Tibial artery (tissue), 4 donors: ENCODE results near the gene NCSTN.

Source experiments
- DNase-seq, 2 donors: peaks; one replicate each; pipeline ENCODE4 v3.0.0-alpha.2; 2019
- H3K27ac ChIP-seq, 2 donors: fragments of 200-600 bp; sonication (generic) in 1 of 2; 1 replicate in 1 of 2; 2 replicates in 1 of 2; pipeline ENCODE4 v1.5.1; 2018 to 2019; ENCODE audit warnings: mild to moderate bottlenecking in 1 of 2
- H3K27me3 ChIP-seq, 2 donors: fragments of 200-600 bp; sonication (generic) in 1 of 2; one replicate each; pipeline versions ENCODE4 v1.5.1 to v1.6.0; 2016 to 2019
- H3K36me3 ChIP-seq, 3 donors: fragments of 200-600 bp; sonication (generic) in 2 of 3; one replicate each; pipeline ENCODE4 v1.5.1; 2016 to 2019; ENCODE audit warnings: mild to moderate bottlenecking in 2 of 3
- H3K4me1 ChIP-seq, 4 donors: fragments of 200-600 bp; sonication (generic) in 2 of 4; 1 replicate in 3 of 4; 2 replicates in 1 of 4; pipeline ENCODE4 v1.5.1; 2016 to 2019
- H3K4me3 ChIP-seq, 2 donors: fragments of 200-600 bp; sonication (generic) in 1 of 2; 1 replicate in 1 of 2; 2 replicates in 1 of 2; pipeline ENCODE4 v1.5.1; 2018 to 2019; ENCODE audit warnings: mild to moderate bottlenecking in 2 of 2
- H3K9me3 ChIP-seq, 3 donors: fragments of 200-600 bp; sonication (generic) in 1 of 3; one replicate each; pipeline ENCODE4 v1.5.1; 2016 to 2019
- CTCF ChIP-seq, 2 experiments: fragments of 200-600 bp in 1 of 2; fragments of 450-650 bp in 1 of 2; IDR thresholded peaks; one replicate each; pipeline ENCODE4 v1.5.1; 2017 to 2019; ENCODE audit warnings: antibody characterized with exemption in 2 of 2, mild to moderate bottlenecking in 1 of 2, moderate library complexity in 1 of 2
- intact Hi-C: fragments of 100-400 bp; cut with DNase I; formaldehyde crosslinking; loops from one replicate; pipeline ENCODE4 v1.15.0; 2023; ENCODE audit warnings: low total_unique reads

NCSTN gene

GRCh38 chr1:160342526-160342925, 657 bp upstream of the NCSTN start:
- DNase-seq: no peak
- no peaks in the 10 kb centered on the region for H3K9me3 ChIP-seq
- TF ChIP-seq CTCF (IDR thresholded peaks at IDR 0.05): no peak
- peak overlapping the region; percentile 75 to 77 for H3K4me3 ChIP-seq
- H3K27me3 ChIP-seq: no peaks in the 10 kb centered on the region
- H3K27ac ChIP-seq: peak overlapping the region; percentile 94 to 95
- intact Hi-C loops: no loop called here
- peaks cover 0 to 33% (median 23%) of the 10 kb centered on the region in 4 donors for H3K4me1 ChIP-seq
- H3K36me3 ChIP-seq: peaks cover 23 to 38% (median 23%) of the 10 kb centered on the region in 3 donors

- DNase-seq: no peak
- Histone ChIP-seq H3K4me1 (peaks cover 0 to 33% (median 23%) of the 10 kb centered on the region in 4 donors), H3K36me3 (peaks cover 9 to 36% (median 15%) of the 10 kb centered on the region in 3 donors), H3K27ac (no peak overlapping the region), H3K27me3 (no peaks in the 10 kb centered on the region), H3K9me3 (no peaks in the 10 kb centered on the region), H3K4me3 (peak overlapping the region; percentile 75 to 77)
- intact Hi-C loops: no loop called here
- TF ChIP-seq CTCF (IDR thresholded peaks at IDR 0.05): no peak
These were observed 1.1 kb downstream of the NCSTN start for GRCh38 chr1:160344241-160344640.

- Histone ChIP-seq H3K4me3 (no peak overlapping the region), H3K27me3 (no peaks in the 10 kb centered on the region), H3K4me1 (peaks cover 0 to 33% (median 23%) of the 10 kb centered on the region in 4 donors), H3K36me3 (peaks cover 9 to 36% (median 15%) of the 10 kb centered on the region in 3 donors), H3K27ac (no peak overlapping the region), H3K9me3 (no peaks in the 10 kb centered on the region)
- intact Hi-C loops: no loop called here
- no peak for TF ChIP-seq CTCF (IDR thresholded peaks at IDR 0.05)
- DNase-seq: no peak
These were observed 1.8 kb downstream of the NCSTN start for GRCh38 chr1:160344936-160345335.

- H3K27ac ChIP-seq: no peak overlapping the region
- intact Hi-C loops: no loop called here
- peaks cover 22 to 48% (median 30%) of the 10 kb centered on the region in 3 donors for H3K36me3 ChIP-seq
- H3K27me3 ChIP-seq: no peaks in the 10 kb centered on the region
- H3K4me3 ChIP-seq: no peak overlapping the region
- no peak for DNase-seq
- no peak for TF ChIP-seq CTCF (IDR thresholded peaks at IDR 0.05)
- H3K9me3 ChIP-seq: no peaks in the 10 kb centered on the region
- H3K4me1 ChIP-seq: peaks cover 0 to 21% (median 14%) of the 10 kb centered on the region in 4 donors
These were observed 3.3 kb downstream of the NCSTN start for GRCh38 chr1:160346463-160346862.

- DNase-seq: peak in 1 of 2 donors; percentile 54
- Histone ChIP-seq H3K4me1 (peaks cover 0 to 16% (median 9%) of the 10 kb centered on the region in 4 donors), H3K27ac (no peak overlapping the region), H3K9me3 (no peaks in the 10 kb centered on the region), H3K36me3 (peaks cover 26 to 53% (median 35%) of the 10 kb centered on the region in 3 donors), H3K27me3 (no peaks in the 10 kb centered on the region), H3K4me3 (no peak overlapping the region)
- no peak for TF ChIP-seq CTCF (IDR thresholded peaks at IDR 0.05)
- intact Hi-C loops: no loop called here
These were observed 3.8 kb downstream of the NCSTN start for GRCh38 chr1:160346958-160347357.

GRCh38 chr1:160351629-160352028, 8.4 kb downstream of the NCSTN start:
- no peak for DNase-seq
- Histone ChIP-seq H3K9me3 (no peaks in the 10 kb centered on the region), H3K27ac (no peak overlapping the region), H3K4me1 (no peaks in the 10 kb centered on the region), H3K27me3 (no peaks in the 10 kb centered on the region), H3K36me3 (peaks cover 73 to 98% (median 82%) of the 10 kb centered on the region in 3 donors), H3K4me3 (no peak overlapping the region)
- TF ChIP-seq CTCF (IDR thresholded peaks at IDR 0.05): no peak
- intact Hi-C loops: no loop called here
